ENCODE measurements around the gene SLC16A2.

SLC16A2 gene

GRCh38 chrX:74382613-74383012 is 38.7 kb upstream of the SLC16A2 start:
- Histone ChIP-seq H3K9me3 (ENCODE audit: insufficient read depth, low read depth, low read length) (no peaks in the 10 kb centered on the region), H4K20me1 (ENCODE audit: insufficient read depth, low read length, poor library complexity, severe bottlenecking) (no peaks in the 10 kb centered on the region), H3K9ac (ENCODE audit: low read depth, low read length, poor library complexity, severe bottlenecking) (no peak overlapping the region), H3K79me2 (ENCODE audit: insufficient read depth, low read length) (no peaks in the 10 kb centered on the region), H3K36me3 (ENCODE audit: insufficient read depth, low read length) (no peaks in the 10 kb centered on the region), H3K4me2 (ENCODE audit: low read depth, low read length, poor library complexity, severe bottlenecking) (no peak overlapping the region), H3K27me3 (ENCODE audit: insufficient read depth, low read length, poor library complexity, severe bottlenecking) (no peaks in the 10 kb centered on the region), H3F3A (ENCODE audit: low read depth) (no peaks in the 10 kb centered on the region), H2AFZ (ENCODE audit: low read length) (no peak overlapping the region), H3K4me1 (ENCODE audit: insufficient read depth, low read length, poor library complexity, severe bottlenecking) (no peaks in the 10 kb centered on the region), H3K4me3 (ENCODE audit: low read length, poor library complexity, severe bottlenecking) (no peak overlapping the region), H3K9me2 (replicated peaks; ENCODE audit: low read depth, low read length) (no peaks in the 10 kb centered on the region)
- TF ChIP-seq EZH2phosphoT487 (IDR thresholded peaks at IDR 0.05; ENCODE audit: borderline replicate concordance) (no peak), CTCF (conservative IDR thresholded peaks at IDR 0.05; ENCODE audit: low read length) (peak; percentile 68)

- H3K4me1 ChIP-seq (ENCODE audit: insufficient read depth, low read length, poor library complexity, severe bottlenecking), result no peaks in the 10 kb centered on the region
- no peak overlapping the region for H3K9ac ChIP-seq (ENCODE audit: low read depth, low read length, poor library complexity, severe bottlenecking)
- no peak overlapping the region for H3K4me2 ChIP-seq (ENCODE audit: low read depth, low read length, poor library complexity, severe bottlenecking)
- no peaks in the 10 kb centered on the region for H3K9me2 ChIP-seq (replicated peaks; ENCODE audit: low read depth, low read length)
- H3K79me2 ChIP-seq (ENCODE audit: insufficient read depth, low read length), result no peaks in the 10 kb centered on the region
- no peak overlapping the region; the same call in 1 of the 2 replicates for H2AFZ ChIP-seq (ENCODE audit: low read length)
- H4K20me1 ChIP-seq (ENCODE audit: insufficient read depth, low read length, poor library complexity, severe bottlenecking), result no peaks in the 10 kb centered on the region
- no peaks in the 10 kb centered on the region for H3K9me3 ChIP-seq (ENCODE audit: insufficient read depth, low read depth, low read length)
- H3K4me3 ChIP-seq (ENCODE audit: low read length, poor library complexity, severe bottlenecking), result no peak overlapping the region
- no peaks in the 10 kb centered on the region for H3K36me3 ChIP-seq (ENCODE audit: insufficient read depth, low read length)
- peak; percentile 65 for TF ChIP-seq CTCF (conservative IDR thresholded peaks at IDR 0.05; ENCODE audit: low read length)
- TF ChIP-seq EZH2phosphoT487 (IDR thresholded peaks at IDR 0.05; ENCODE audit: borderline replicate concordance), result no peak
- no peaks in the 10 kb centered on the region for H3K27me3 ChIP-seq (ENCODE audit: insufficient read depth, low read length, poor library complexity, severe bottlenecking)
- H3F3A ChIP-seq (ENCODE audit: low read depth), result no peaks in the 10 kb centered on the region
Observed at GRCh38 chrX:74383611-74384010, 37.7 kb upstream of the SLC16A2 start.

GRCh38 chrX:74389016-74389722 is 32.1 kb upstream of the SLC16A2 start:
- Histone ChIP-seq H3K36me3 (ENCODE audit: insufficient read depth, low read length) (no peaks in the 10 kb centered on the region), H3F3A (ENCODE audit: low read depth) (no peaks in the 10 kb centered on the region)

More at GRCh38 chrX:74389016-74389722, 32.1 kb upstream of the SLC16A2 start:
- TF ChIP-seq EZH2phosphoT487 (IDR thresholded peaks at IDR 0.05; ENCODE audit: borderline replicate concordance) (no peak), CTCF (conservative IDR thresholded peaks at IDR 0.05; ENCODE audit: low read length) (no peak)
- Histone ChIP-seq H3K9me2 (replicated peaks; ENCODE audit: low read depth, low read length) (no peaks in the 10 kb centered on the region), H3K9me3 (ENCODE audit: insufficient read depth, low read depth, low read length) (no peaks in the 10 kb centered on the region), H3K9ac (ENCODE audit: low read depth, low read length, poor library complexity, severe bottlenecking) (no peak overlapping the region), H3K79me2 (ENCODE audit: insufficient read depth, low read length) (no peaks in the 10 kb centered on the region), H3K27me3 (ENCODE audit: insufficient read depth, low read length, poor library complexity, severe bottlenecking) (no peaks in the 10 kb centered on the region), H3K4me2 (ENCODE audit: low read depth, low read length, poor library complexity, severe bottlenecking) (no peak overlapping the region), H3K4me3 (ENCODE audit: low read length, poor library complexity, severe bottlenecking) (no peak overlapping the region), H3K4me1 (ENCODE audit: insufficient read depth, low read length, poor library complexity, severe bottlenecking) (no peaks in the 10 kb centered on the region), H4K20me1 (ENCODE audit: insufficient read depth, low read length, poor library complexity, severe bottlenecking) (no peaks in the 10 kb centered on the region), H2AFZ (ENCODE audit: low read length) (no peak overlapping the region)

All from Loucy (cell line).